ENCODE measurements around the gene HP1BP3.

Gene HP1BP3

GRCh38 chr1:20701847-20702246 is 85.3 kb downstream of the HP1BP3 start:
- no peak for TF ChIP-seq CTCF (IDR thresholded peaks at IDR 0.05)
- H3K27me3 ChIP-seq: no peaks in the 10 kb centered on the region
- H3K4me3 ChIP-seq (ENCODE audit: low read depth in 1 of 2, low read length in 1 of 2): no peak overlapping the region
- no peak overlapping the region for H3K27ac ChIP-seq
- H3K4me1 ChIP-seq (ENCODE audit: control insufficient read depth in 1 of 2, insufficient read depth in 1 of 2, low read depth in 1 of 2, low read length in 1 of 2): peaks cover 3% of the 10 kb centered on the region in 2 experiments
- no peaks in the 10 kb centered on the region for H3K36me3 ChIP-seq
- no peaks in the 10 kb centered on the region for H3K9me3 ChIP-seq

GRCh38 chr1:20701446-20701845 is 85.7 kb downstream of the HP1BP3 start:
- peaks cover 6% of the 10 kb centered on the region in 2 experiments for H3K4me1 ChIP-seq (ENCODE audit: control insufficient read depth in 1 of 2, insufficient read depth in 1 of 2, low read depth in 1 of 2, low read length in 1 of 2)
- H3K27me3 ChIP-seq: no peaks in the 10 kb centered on the region
- H3K9me3 ChIP-seq: no peaks in the 10 kb centered on the region
- TF ChIP-seq CTCF (IDR thresholded peaks at IDR 0.05): no peak
- H3K27ac ChIP-seq: no peak overlapping the region
- no peaks in the 10 kb centered on the region for H3K36me3 ChIP-seq
- no peak overlapping the region for H3K4me3 ChIP-seq (ENCODE audit: low read depth in 1 of 2, low read length in 1 of 2)

- H3K4me1 ChIP-seq (ENCODE audit: control insufficient read depth in 1 of 2, insufficient read depth in 1 of 2, low read depth in 1 of 2, low read length in 1 of 2): peaks cover 6 to 9% of the 10 kb centered on the region in 2 experiments
- H3K27me3 ChIP-seq: no peaks in the 10 kb centered on the region
- H3K36me3 ChIP-seq: no peaks in the 10 kb centered on the region
- no peak overlapping the region for H3K27ac ChIP-seq
- TF ChIP-seq CTCF (IDR thresholded peaks at IDR 0.05): no peak
- no peak overlapping the region for H3K4me3 ChIP-seq (ENCODE audit: low read depth in 1 of 2, low read length in 1 of 2)
- no peaks in the 10 kb centered on the region for H3K9me3 ChIP-seq
These were observed 86.4 kb downstream of the HP1BP3 start for GRCh38 chr1:20700636-20701215.

- peaks cover 6 to 9% of the 10 kb centered on the region in 2 experiments for H3K4me1 ChIP-seq (ENCODE audit: control insufficient read depth in 1 of 2, insufficient read depth in 1 of 2, low read depth in 1 of 2, low read length in 1 of 2)
- no peak for TF ChIP-seq CTCF (IDR thresholded peaks at IDR 0.05)
- H3K36me3 ChIP-seq: no peaks in the 10 kb centered on the region
These were observed 87.5 kb downstream of the HP1BP3 start for GRCh38 chr1:20699558-20699957.

GRCh38 chr1:20698195-20698910 is 88.8 kb downstream of the HP1BP3 start:
- no peaks in the 10 kb centered on the region for H3K9me3 ChIP-seq
- H3K27me3 ChIP-seq: no peaks in the 10 kb centered on the region
- TF ChIP-seq CTCF (IDR thresholded peaks at IDR 0.05): no peak
- H3K4me1 ChIP-seq (ENCODE audit: control insufficient read depth in 1 of 2, insufficient read depth in 1 of 2, low read depth in 1 of 2, low read length in 1 of 2): peaks cover 6 to 9% of the 10 kb centered on the region in 2 experiments
- no peaks in the 10 kb centered on the region for H3K36me3 ChIP-seq
- H3K27ac ChIP-seq: no peak overlapping the region
- no peak overlapping the region for H3K4me3 ChIP-seq (ENCODE audit: low read depth in 1 of 2, low read length in 1 of 2)

More at GRCh38 chr1:20699558-20699957, 87.5 kb downstream of the HP1BP3 start:
- H3K4me3 ChIP-seq (ENCODE audit: low read depth in 1 of 2, low read length in 1 of 2): no peak overlapping the region
- H3K9me3 ChIP-seq: no peaks in the 10 kb centered on the region
- no peaks in the 10 kb centered on the region for H3K27me3 ChIP-seq
- no peak overlapping the region for H3K27ac ChIP-seq

All from neutrophil (primary cell).